Naive thymus-derived CD8-positive, alpha-beta T cell (primary cell): ENCODE measurements around the gene BIRC7. TPM values are rescaled to one million over a fixed set of nuclear protein-coding genes. Genes with fewer than 3 reads are reported as not detected.

ENCODE experiments used
- ATAC-seq, 2 donors: fragments of 150-1000 bp; cut with Tn5 transposase in 1 of 2; sonication (Bioruptor Pico), chemical (Tn5 transposase) in 1 of 2; 1 replicate in 1 of 2; 2 replicates in 1 of 2; pipeline ENCODE4 v1.10.0; 2021; ENCODE audit warnings: mild to moderate bottlenecking in 2 of 2, moderate library complexity in 2 of 2
- POLR2A ChIA-PET: fragments of 350-600 bp; sonication (Branson Sonifier 250); formaldehyde crosslinking; loops from one replicate; lab custom pipeline; 2021; ENCODE audit warnings: antibody characterized with exemption; lab: Charles Lee
- DNase-seq, 10 donors: peaks; one replicate each; pipeline versions ENCODE4 v3.0.0 to v3.0.0-alpha.2; 2020 to 2022
- H3K27ac Mint-ChIP-seq, 10 donors: one replicate each; pipeline ENCODE4 v1.8.0; 2020 to 2022; ENCODE audit warnings: mild to moderate bottlenecking in 10 of 10, mixed read lengths in 10 of 10, moderate library complexity in 4 of 10, inconsistent platforms in 1 of 10
- H3K27me3 Mint-ChIP-seq, 5 donors: one replicate each; pipeline ENCODE4 v1.8.0; 2021 to 2022; ENCODE audit warnings: mixed read lengths in 5 of 5
- H3K36me3 Mint-ChIP-seq, 3 donors: one replicate each; pipeline ENCODE4 v1.8.0; 2020 to 2022; ENCODE audit warnings: mixed read lengths in 3 of 3, mild to moderate bottlenecking in 2 of 3, inconsistent platforms in 1 of 3
- H3K4me1 Mint-ChIP-seq, 4 donors: one replicate each; pipeline ENCODE4 v1.8.0; 2021 to 2022; ENCODE audit warnings: mixed read lengths in 4 of 4
- H3K4me3 Mint-ChIP-seq, 10 donors: one replicate each; pipeline ENCODE4 v1.8.0; 2020 to 2022; ENCODE audit warnings: mild to moderate bottlenecking in 10 of 10, mixed read lengths in 10 of 10, moderate library complexity in 6 of 10, inconsistent platforms in 1 of 10
- H3K9me3 Mint-ChIP-seq, 9 donors: one replicate each; pipeline ENCODE4 v1.8.0; 2020 to 2022; ENCODE audit warnings: mixed read lengths in 9 of 9, mild to moderate bottlenecking in 3 of 9, inconsistent platforms in 1 of 9, moderate library complexity in 1 of 9
- microRNA-seq: library from miRNA; unstranded; fragments of <30 nt; microRNA quantifications from one replicate; pipeline ENCODE4 v1.2.0, GENCODE V29; 2022; ENCODE audit warnings: borderline microRNAs expressed
- polyA plus RNA-seq, 3 donors: library from polyadenylated mRNA; unstranded; fragments of 300-500 nt; fragmentation: Illumina TruSeq; gene quantifications; one replicate each; pipeline ENCODE4 v1.2.3, GENCODE V29; 2021
- total RNA-seq, 8 experiments: library from RNA in 2 of 8; stranded (reverse) in 2 of 8; gene quantifications; one replicate each; pipeline ENCODE4 v1.2.3 and lab custom pipeline; 2021 to 2026

Gene BIRC7
- total and polyA plus RNA-seq, 5 experiments from 2014 or later = 0.43 to 3.2 (median 1.6) TPM; not detected in 2

GRCh38 chr20:63284544-63284949, 48.8 kb downstream of the BIRC7 start:
- Mint-ChIP-seq H3K4me1 (peaks cover 0 to 4% (median 1%) of the 10 kb centered on the region in 4 donors), H3K27me3 (no peaks in the 10 kb centered on the region), H3K9me3 (no peaks in the 10 kb centered on the region), H3K36me3 (peaks cover 0 to 31% (median 0%) of the 10 kb centered on the region in 3 donors), H3K4me3 (peak overlapping the region; percentile 26 to 86 (median 76)), H3K27ac (peak overlapping the region in 2 of 10 donors; percentile 14 to 48)
- DNase-seq (no peak), ATAC-seq (peak; percentile 17 to 47)
- POLR2A ChIA-PET = interaction anchor here (0.9 to 1.7 kb wide), 2 partner anchors 12 to 68 kb away, joined by 3 to 7 read pairs; partner anchors contain the start of genes ARFGAP1 and YTHDF1

- Mint-ChIP-seq H3K27ac (peak overlapping the region in 1 of 10 donors; percentile 48), H3K4me1 (peaks cover 0 to 4% (median 1%) of the 10 kb centered on the region in 4 donors), H3K9me3 (no peaks in the 10 kb centered on the region), H3K27me3 (no peaks in the 10 kb centered on the region), H3K4me3 (peak overlapping the region in 8 of 10 donors; percentile 26 to 81 (median 68)), H3K36me3 (peaks cover 0 to 27% (median 0%) of the 10 kb centered on the region in 3 donors)
- POLR2A ChIA-PET = interaction anchor here (0.9 to 1.7 kb wide), 2 partner anchors 12 to 68 kb away, joined by 3 to 7 read pairs; partner anchors contain the start of genes ARFGAP1 and YTHDF1
- no peak for DNase-seq
- ATAC-seq = no peak
Measured at GRCh38 chr20:63284981-63285524, 49.3 kb downstream of the BIRC7 start.

GRCh38 chr20:63285636-63286615, 50.2 kb downstream of the BIRC7 start:
- no peak for ATAC-seq
- Mint-ChIP-seq H3K36me3 (peaks cover 0 to 20% (median 0%) of the 10 kb centered on the region in 3 donors), H3K4me3 (peak overlapping the region in 3 of 10 donors; percentile 9 to 19 (median 12)), H3K27ac (peak overlapping the region in 4 of 10 donors; percentile 13 to 55 (median 47)), H3K4me1 (peaks cover 0 to 4% (median 1%) of the 10 kb centered on the region in 4 donors), H3K9me3 (no peaks in the 10 kb centered on the region), H3K27me3 (no peaks in the 10 kb centered on the region)
- no peak for DNase-seq
- POLR2A ChIA-PET = interaction anchor here (0.7 kb wide), 1 partner anchor 13 kb away, joined by 3 read pairs; the partner anchor contains the start of gene ARFGAP1

- H3K27ac Mint-ChIP-seq = no peak overlapping the region
- no peak overlapping the region for H3K4me3 Mint-ChIP-seq
- DNase-seq = no peak
- H3K4me1 Mint-ChIP-seq = peaks cover 0 to 8% (median 2%) of the 10 kb centered on the region in 4 donors
- H3K9me3 Mint-ChIP-seq = no peaks in the 10 kb centered on the region
- no peak for ATAC-seq
- no peaks in the 10 kb centered on the region for H3K27me3 Mint-ChIP-seq
- peaks cover 0 to 20% (median 0%) of the 10 kb centered on the region in 3 donors for H3K36me3 Mint-ChIP-seq
- POLR2A ChIA-PET = no interaction called here
Measured at GRCh38 chr20:63286781-63287696, 51.3 kb downstream of the BIRC7 start.

- no peaks in the 10 kb centered on the region for H3K9me3 Mint-ChIP-seq
- peaks cover 0 to 16% (median 0%) of the 10 kb centered on the region in 3 donors for H3K36me3 Mint-ChIP-seq
- H3K4me1 Mint-ChIP-seq = peaks cover 0 to 10% (median 2%) of the 10 kb centered on the region in 4 donors
- ATAC-seq = no peak
- no peak overlapping the region for H3K4me3 Mint-ChIP-seq
- no peaks in the 10 kb centered on the region for H3K27me3 Mint-ChIP-seq
- POLR2A ChIA-PET = no interaction called here
- no peak for DNase-seq
- H3K27ac Mint-ChIP-seq = peak overlapping the region in 1 of 10 donors; percentile 44
Measured at GRCh38 chr20:63287697-63288580, 52.2 kb downstream of the BIRC7 start.

- Mint-ChIP-seq H3K4me3 (no peak overlapping the region), H3K9me3 (no peaks in the 10 kb centered on the region), H3K27ac (peak overlapping the region in 3 of 10 donors; percentile 57 to 71 (median 59)), H3K4me1 (peaks cover 0 to 9% (median 1%) of the 10 kb centered on the region in 4 donors), H3K27me3 (no peaks in the 10 kb centered on the region), H3K36me3 (peaks cover 0 to 15% (median 0%) of the 10 kb centered on the region in 3 donors)
- no peak for DNase-seq
- POLR2A ChIA-PET = no interaction called here
- no peak for ATAC-seq
Measured at GRCh38 chr20:63288581-63289251, 53.0 kb downstream of the BIRC7 start.

- H3K27ac Mint-ChIP-seq = no peak overlapping the region
- peaks cover 0 to 2% (median 0%) of the 10 kb centered on the region in 5 donors for H3K27me3 Mint-ChIP-seq
- POLR2A ChIA-PET = no interaction called here
- DNase-seq (no peak), ATAC-seq (no peak)
- H3K36me3 Mint-ChIP-seq = peaks cover 0 to 15% (median 0%) of the 10 kb centered on the region in 3 donors
- no peak overlapping the region for H3K4me3 Mint-ChIP-seq
- H3K4me1 Mint-ChIP-seq = peaks cover 0 to 8% (median under 1%) of the 10 kb centered on the region in 4 donors
- H3K9me3 Mint-ChIP-seq = no peaks in the 10 kb centered on the region
Measured at GRCh38 chr20:63289311-63290135, 53.8 kb downstream of the BIRC7 start.

Small RNA genes lying within 50 kb of the gene (microRNA-seq; reads per million reads assigned to microRNA genes)
- not detected for gene MIR3196
- gene MIR4326 = not detected

Other genes starting within 250 kb of the BIRC7 start
- gene BHLHE23, start 228.9 kb upstream of the BIRC7 start, total RNA-seq = not detected
- gene BHLHE23, start 228.9 kb upstream of the BIRC7 start, polyA plus RNA-seq = not detected
- 10 to 100 TPM; 51.8 to 53.1 TPM for gene YTHDF1, start 19.8 kb upstream of the BIRC7 start, total RNA-seq
- 10 to 100 TPM; 26.8 to 46.6 (median 34.1) TPM for gene YTHDF1, start 19.8 kb upstream of the BIRC7 start, polyA plus RNA-seq
- gene NKAIN4, start 18.6 kb downstream of the BIRC7 start, total RNA-seq = not detected
- not detected for gene NKAIN4, start 18.6 kb downstream of the BIRC7 start, polyA plus RNA-seq
- 100 to 1,000 TPM in 1 of 2 experiments, 10 to 100 TPM in 1; 93.4 to 101 TPM for gene ARFGAP1, start 36.9 kb downstream of the BIRC7 start, total RNA-seq
- 10 to 100 TPM; 11.5 to 19.4 (median 14.6) TPM for gene ARFGAP1, start 36.9 kb downstream of the BIRC7 start, polyA plus RNA-seq
- gene COL20A1, start 57.3 kb downstream of the BIRC7 start, total RNA-seq = under 1 TPM in 1 of 2 experiments, not detected in 1; 0.25 TPM
- not detected for gene COL20A1, start 57.3 kb downstream of the BIRC7 start, polyA plus RNA-seq
- gene CHRNA4, start 125.4 kb downstream of the BIRC7 start, total RNA-seq = not detected
- not detected for gene CHRNA4, start 125.4 kb downstream of the BIRC7 start, polyA plus RNA-seq
- gene KCNQ2, start 236.8 kb downstream of the BIRC7 start, total RNA-seq = under 1 TPM; 0.30 to 0.49 TPM
- gene KCNQ2, start 236.8 kb downstream of the BIRC7 start, polyA plus RNA-seq = not detected